GM18505 (cell line): Measurements from ENCODE around the gene MX2.
"Not testable (repeated sequence)": the region's sequence is repeated elsewhere in the genome, so short reads cannot be mapped to it uniquely, and the experiment has no call there.

Experiments
- ATAC-seq: cut with Tn5 transposase; IDR thresholded peaks from one replicate; pipeline ENCODE4 v1.9.1; 2021; ENCODE audit not compliant: unreplicated experiment
- POLR2A ChIP-seq: IDR thresholded peaks from 4 replicates; pipeline ENCODE4 v1.6.1; 2011; ENCODE audit warnings: borderline replicate concordance; ENCODE audit not compliant: insufficient read depth, insufficient read length; ENCODE audit errors: extremely low read depth

Gene MX2

GRCh38 chr21:41361786-41362604, at the start of gene MX2:
TSS of gene MX2 (plus strand) at chr21:41362027. CDS start at chr21:41376907, 14,880 bp downstream.
- ATAC-seq, result peak; percentile 49
- TF ChIP-seq POLR2A, result peak; percentile 84

GRCh38 chr21:41313285-41314164, 48.3 kb upstream of the MX2 start:
- ATAC-seq, result not testable (repeated sequence)

GRCh38 chr21:41315726-41316125, 46.1 kb upstream of the MX2 start:
- no peak for ATAC-seq
- TF ChIP-seq POLR2A, result no peak

- ATAC-seq, result no peak
- no peak for TF ChIP-seq POLR2A
Measured at GRCh38 chr21:41316200-41317062, 45.4 kb upstream of the MX2 start, which contains the start of gene FAM3B. TSS of gene FAM3B (plus strand) at chr21:41316801. CDS start at chr21:41316880, 79 bp downstream.

GRCh38 chr21:41317063-41317392, 44.8 kb upstream of the MX2 start:
- no peak for ATAC-seq

GRCh38 chr21:41317458-41317857, 44.4 kb upstream of the MX2 start:
- ATAC-seq, result no peak
- no peak for TF ChIP-seq POLR2A

More at GRCh38 chr21:41317063-41317392, 44.8 kb upstream of the MX2 start:
- no peak for TF ChIP-seq POLR2A

- ATAC-seq, result no peak
- TF ChIP-seq POLR2A, result no peak
Measured at GRCh38 chr21:41318218-41318617, 43.6 kb upstream of the MX2 start.

- TF ChIP-seq POLR2A, result no peak
- no peak for ATAC-seq
Measured at GRCh38 chr21:41319273-41319672, 42.6 kb upstream of the MX2 start.

GRCh38 chr21:41321211-41321907, 40.5 kb upstream of the MX2 start:
- TF ChIP-seq POLR2A, result no peak
- no peak for ATAC-seq

GRCh38 chr21:41321908-41322495, 39.8 kb upstream of the MX2 start:
- ATAC-seq, result no peak
- TF ChIP-seq POLR2A, result no peak

- ATAC-seq, result no peak
- no peak for TF ChIP-seq POLR2A
Measured at GRCh38 chr21:41322496-41323382, 39.1 kb upstream of the MX2 start.
